B cell (primary cell): ENCODE results near the gene C1orf56. TPM values are rescaled to one million over a fixed set of nuclear protein-coding genes. Genes with fewer than 3 reads are reported as not detected.
A peak's percentile ranks its signal among the peaks of the same experiment; 100 is the strongest.

Source experiments
- ATAC-seq: fragments of 200-7000 bp; cut with Tn5 transposase; one replicate; pipeline ENCODE4 v1.10.0; 2021; ENCODE audit warnings: low read depth, mild to moderate bottlenecking, moderate number of reproducible peaks, moderate library complexity
- CTCF ChIA-PET: fragments of 350-600 bp; sonication (Branson Sonifier 250); formaldehyde crosslinking; loops from one replicate; lab custom pipeline; 2021; ENCODE audit warnings: antibody characterized with exemption, inconsistent platforms; lab: Charles Lee
- POLR2A ChIA-PET: fragments of 350-600 bp; sonication (Branson Sonifier 250); formaldehyde crosslinking; loops from one replicate; lab custom pipeline; 2021; ENCODE audit warnings: antibody characterized with exemption; lab: Charles Lee
- DNase-seq: peaks from one replicate; pipeline ENCODE4 v3.0.0; 2013
- H2AFZ ChIP-seq: 2 replicates; pipeline ENCODE4 v1.6.1; 2012; ENCODE audit warnings: mild to moderate bottlenecking, low read depth, low read length; ENCODE audit not compliant: insufficient read depth, poor library complexity, severe bottlenecking
- H3K27ac ChIP-seq, 2 donors: 1 replicate in 1 of 2; 2 replicates in 1 of 2; pipeline ENCODE4 v1.5.1; 2012 to 2013; ENCODE audit warnings: low read length in 2 of 2, mild to moderate bottlenecking in 2 of 2, moderate library complexity in 1 of 2
- H3K27me3 ChIP-seq, 4 experiments: fragments of 200-600 bp in 1 of 4; sonication (generic) in 1 of 4; replicated peaks in 1 of 4; 1 replicate in 2 of 4; 2 replicates in 2 of 4; pipeline versions ENCODE4 v1.6.1 to v1.7.0; 2013 to 2016; ENCODE audit warnings: low read length in 3 of 4, mild to moderate bottlenecking in 2 of 4, mixed read lengths in 1 of 4, moderate library complexity in 1 of 4; ENCODE audit not compliant: insufficient read depth in 4 of 4, control insufficient read depth in 3 of 4; ENCODE audit errors: control extremely low read depth in 1 of 4
- H3K36me3 ChIP-seq, 2 experiments: replicated peaks in 1 of 2; 1 replicate in 1 of 2; 2 replicates in 1 of 2; pipeline versions ENCODE4 v1.6.1 to v1.7.1; 2013; ENCODE audit warnings: low read length in 1 of 2; ENCODE audit not compliant: insufficient read depth in 2 of 2, control insufficient read depth in 1 of 2; ENCODE audit errors: control extremely low read depth in 1 of 2, extremely low read depth in 1 of 2
- H3K4me1 ChIP-seq, 2 donors: fragments of 200-600 bp in 1 of 2; sonication (generic) in 1 of 2; 1 replicate in 1 of 2; 2 replicates in 1 of 2; pipeline versions ENCODE4 v1.5.1 to v1.6.1; 2013 to 2017; ENCODE audit warnings: low read length in 2 of 2; ENCODE audit not compliant: control insufficient read depth in 2 of 2, insufficient read depth in 2 of 2
- H3K4me2 ChIP-seq: replicated peaks from 2 replicates; pipeline ENCODE3; 2012; ENCODE audit warnings: mild to moderate bottlenecking, low read depth, low read length; ENCODE audit not compliant: poor library complexity, severe bottlenecking
- H3K4me3 ChIP-seq, 5 experiments: fragments of 200-600 bp in 1 of 5; sonication (generic) in 1 of 5; 1 replicate in 3 of 5; 2 replicates in 2 of 5; pipeline versions ENCODE4 v1.5.1 to v1.7.0; 2011 to 2016; ENCODE audit warnings: low read length in 4 of 5, mild to moderate bottlenecking in 4 of 5, low read depth in 2 of 5, control low read depth in 1 of 5, moderate library complexity in 1 of 5; ENCODE audit not compliant: insufficient read depth in 1 of 5; ENCODE audit errors: control extremely low read depth in 1 of 5, extremely low read depth in 1 of 5
- H3K79me2 ChIP-seq: fragments of 200-600 bp; sonication (generic); one replicate; pipeline ENCODE4 v1.6.0; 2016; ENCODE audit warnings: low read length; ENCODE audit not compliant: control insufficient read depth, insufficient read depth
- H3K9ac ChIP-seq: fragments of 200-600 bp; sonication (generic); 2 replicates; pipeline ENCODE4 v1.6.1; 2017; ENCODE audit warnings: mild to moderate bottlenecking, low read length, moderate library complexity
- H3K9me3 ChIP-seq, 3 donors: one replicate each; pipeline versions ENCODE4 v1.6.1 to v1.7.1; 2013; ENCODE audit warnings: low read length in 2 of 3; ENCODE audit not compliant: control insufficient read depth in 2 of 3, insufficient read depth in 1 of 3; ENCODE audit errors: control extremely low read depth in 1 of 3
- H4K20me1 ChIP-seq: 2 replicates; pipeline ENCODE4 v1.6.0; 2012; ENCODE audit warnings: mild to moderate bottlenecking, low read length; ENCODE audit not compliant: insufficient read depth, control insufficient read depth, poor library complexity, severe bottlenecking
- H3K27ac Mint-ChIP-seq: one replicate; pipeline ENCODE4 v1.8.0; 2021; ENCODE audit warnings: mixed read lengths
- H3K27me3 Mint-ChIP-seq: one replicate; pipeline ENCODE4 v1.8.0; 2021; ENCODE audit warnings: mixed read lengths
- H3K4me1 Mint-ChIP-seq: one replicate; pipeline ENCODE4 v1.8.0; 2021; ENCODE audit warnings: mixed read lengths
- H3K4me3 Mint-ChIP-seq: one replicate; pipeline ENCODE4 v1.8.0; 2021; ENCODE audit warnings: mixed read lengths
- H3K9me3 Mint-ChIP-seq: one replicate; pipeline ENCODE4 v1.8.0; 2022; ENCODE audit warnings: mixed read lengths; ENCODE audit not compliant: insufficient read depth
- CTCF ChIP-seq: fragments of 200-600 bp; IDR thresholded peaks from one replicate; pipeline ENCODE4 v1.8.0; 2022; ENCODE audit warnings: antibody characterized with exemption, mild to moderate bottlenecking
- EZH2 ChIP-seq: IDR thresholded peaks from 2 replicates; pipeline ENCODE4 v1.6.1; 2012; ENCODE audit warnings: borderline replicate concordance, low read depth, mild to moderate bottlenecking, moderate library complexity, low read length; ENCODE audit not compliant: insufficient read depth, poor library complexity, severe bottlenecking
- WGBS: methylation state at CpG from one replicate; pipeline ENCODE4 v1.1.5; 2013; ENCODE audit warnings: missing lambda C conversion rate; ENCODE audit not compliant: insufficient coverage; 5-methylcytosine and 5-hydroxymethylcytosine counted together
- intact Hi-C: fragments of 100-400 bp; cut with micrococcal nuclease; formaldehyde crosslinking; loops from one replicate; pipeline ENCODE4 v1.10.0; 2022
- polyA plus RNA-seq: library from polyadenylated mRNA; depleted of rRNA; stranded (reverse); fragments of >200 nt; gene quantifications from 2 replicates; pipeline ENCODE4 v1.2.3, GENCODE V29; 2012
- total RNA-seq, 2 donors: library from RNA; stranded (reverse); fragments of 120-200 nt in 1 of 2; gene quantifications; 1 replicate in 1 of 2; 2 replicates in 1 of 2; pipeline versions ENCODE4 v1.2.3 to v1.2.4, GENCODE V29; 2013 to 2022

C1orf56 gene
- total and polyA plus RNA-seq, 2 donors (not counting 1 experiment from before 2014, with no cell fraction given) = 2.4 to 4.5 TPM

GRCh38 chr1:151006327-151007052 is 41.1 kb upstream of the C1orf56 start, which contains the start of gene MINDY1:
Gene MINDY1 (minus strand): TSS chr1:151006902. CDS start chr1:151002617, 4,285 bp downstream.
- no peaks in the 10 kb centered on the region for H3K9me3 ChIP-seq
- peak within 1 kb of the TSS; percentile 82 to 95 for H3K27ac ChIP-seq
- CTCF ChIA-PET = interaction anchor here (0.6 to 4.0 kb wide), 19 partner anchors 10 to 443 kb away, joined by 3 to 63 read pairs (median 4); partner anchors contain the start of genes ANXA9, CERS2, ENSA and GABPB2
- no peaks in the 10 kb centered on the region for H3K9me3 Mint-ChIP-seq
- ATAC-seq = peak; percentile 44
- intact Hi-C loops = loop anchor here (1.0 to 5.0 kb wide), 2 partner anchors 27 to 444 kb away; no protein-coding TSS in a partner anchor
- H3K27ac Mint-ChIP-seq = peak within 1 kb of the TSS; percentile 94
- peaks cover 49% of the 10 kb centered on the region for H3K79me2 ChIP-seq
- peaks cover 45 to 63% of the 10 kb centered on the region in 2 donors for H3K4me1 ChIP-seq
- H3K27me3 ChIP-seq = no peaks in the 10 kb centered on the region
- TF ChIP-seq CTCF (peak; percentile 6), EZH2 (no peak)
- H3K4me2 ChIP-seq = peak within 1 kb of the TSS; percentile 97
- POLR2A ChIA-PET = interaction anchor here (0.5 to 1.4 kb wide), 8 partner anchors 9 to 345 kb away, joined by 3 to 5 read pairs (median 3); partner anchors contain the start of genes C1orf56, CDC42SE1 and CERS2
- peak within 1 kb of the TSS; percentile 98 for H3K9ac ChIP-seq
- H3K27me3 Mint-ChIP-seq = no peaks in the 10 kb centered on the region
- WGBS = 0% methylated on average over 10 of the region's 18 CpGs
- peak within 1 kb of the TSS; percentile 74 to 98 (median 91) for H3K4me3 ChIP-seq
- H2AFZ ChIP-seq = peak within 1 kb of the TSS; percentile 99
- no peaks in the 10 kb centered on the region for H4K20me1 ChIP-seq
- peaks cover 74% of the 10 kb centered on the region for H3K4me1 Mint-ChIP-seq
- H3K4me3 Mint-ChIP-seq = peak within 1 kb of the TSS; percentile 90
- DNase-seq = peak; percentile 68
- H3K36me3 ChIP-seq = peaks cover 0 to under 1% of the 10 kb centered on the region in 2 experiments
